Peyer's patch (tissue), 4 donors: ENCODE results near the gene TRIP4.

Experiments used
- POLR2A ChIP-seq, 2 donors: fragments of 450-650 bp; IDR thresholded peaks; one replicate each; pipeline ENCODE4 v1.5.1; 2017; ENCODE audit warnings: antibody characterized with exemption in 2 of 2, mild to moderate bottlenecking in 2 of 2, moderate library complexity in 2 of 2
- TF ChIP-seq, protein P1 (sequence below), 6 experiments: fragments of 450-650 bp in 4 of 6; fragments of 200-600 bp in 2 of 6; sonication (generic) in 1 of 6; IDR thresholded peaks; one replicate each; pipeline ENCODE4 v1.5.1; 2017 to 2019; ENCODE audit warnings: antibody characterized with exemption in 6 of 6, mild to moderate bottlenecking in 3 of 6, moderate library complexity in 1 of 6

- TF ChIP-seq, protein P1, sequence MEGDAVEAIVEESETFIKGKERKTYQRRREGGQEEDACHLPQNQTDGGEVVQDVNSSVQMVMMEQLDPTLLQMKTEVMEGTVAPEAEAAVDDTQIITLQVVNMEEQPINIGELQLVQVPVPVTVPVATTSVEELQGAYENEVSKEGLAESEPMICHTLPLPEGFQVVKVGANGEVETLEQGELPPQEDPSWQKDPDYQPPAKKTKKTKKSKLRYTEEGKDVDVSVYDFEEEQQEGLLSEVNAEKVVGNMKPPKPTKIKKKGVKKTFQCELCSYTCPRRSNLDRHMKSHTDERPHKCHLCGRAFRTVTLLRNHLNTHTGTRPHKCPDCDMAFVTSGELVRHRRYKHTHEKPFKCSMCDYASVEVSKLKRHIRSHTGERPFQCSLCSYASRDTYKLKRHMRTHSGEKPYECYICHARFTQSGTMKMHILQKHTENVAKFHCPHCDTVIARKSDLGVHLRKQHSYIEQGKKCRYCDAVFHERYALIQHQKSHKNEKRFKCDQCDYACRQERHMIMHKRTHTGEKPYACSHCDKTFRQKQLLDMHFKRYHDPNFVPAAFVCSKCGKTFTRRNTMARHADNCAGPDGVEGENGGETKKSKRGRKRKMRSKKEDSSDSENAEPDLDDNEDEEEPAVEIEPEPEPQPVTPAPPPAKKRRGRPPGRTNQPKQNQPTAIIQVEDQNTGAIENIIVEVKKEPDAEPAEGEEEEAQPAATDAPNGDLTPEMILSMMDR (IDR thresholded peaks at IDR 0.05): no peak
- TF ChIP-seq POLR2A (IDR thresholded peaks at IDR 0.05): no peak
Observed at GRCh38 chr15:64356710-64357040, 31.0 kb upstream of the TRIP4 start.
